ENCODE results near the gene PGA3. TPM values are rescaled to one million over a fixed set of nuclear protein-coding genes. Genes with fewer than 3 reads are reported as not detected.

Gene PGA3
- total RNA-seq, 2 donors from 2014 or later: not detected

- Mint-ChIP-seq H3K9me3 (peaks cover 4% of the 10 kb centered on the region), H3K27ac (no peak overlapping the region), H3K27me3 (ENCODE audit: insufficient read depth) (peaks cover 10% of the 10 kb centered on the region), H3K4me3 (no peak overlapping the region), H3K4me1 (no peaks in the 10 kb centered on the region), H3K36me3 (ENCODE audit: low read depth) (no peaks in the 10 kb centered on the region)
- peaks cover 19% of the 10 kb centered on the region for H3K9me3 ChIP-seq (ENCODE audit: control insufficient read depth, low read length)
- no peaks in the 10 kb centered on the region for H3K4me1 ChIP-seq (ENCODE audit: control insufficient read depth, insufficient read depth, low read length)
- H3K4me3 ChIP-seq (ENCODE audit: low read length): no peak overlapping the region
- DNase-seq: peak; percentile 57
- 88 to 91% methylated on average over 3 to 12 of the region's 12 CpGs for WGBS, 2 experiments (ENCODE audit: insufficient coverage in 1 of 2, insufficient read length in 1 of 2)
- H3K27ac ChIP-seq (ENCODE audit: low read depth, low read length): no peak overlapping the region
- H3K9ac ChIP-seq (ENCODE audit: extremely low read depth, low read length, poor library complexity, severe bottlenecking): no peak overlapping the region
- H3K27me3 ChIP-seq (ENCODE audit: control insufficient read depth, insufficient read depth, low read length, poor library complexity, severe bottlenecking): no peaks in the 10 kb centered on the region
- no peaks in the 10 kb centered on the region for H3K36me3 ChIP-seq (ENCODE audit: control insufficient read depth, insufficient read depth, low read length)
- TF ChIP-seq CTCF (conservative IDR thresholded peaks at IDR 0.05): no peak
Measured at GRCh38 chr11:61194169-61194671, 9.1 kb upstream of the PGA3 start.

- H3K27ac Mint-ChIP-seq: no peak overlapping the region
- Histone ChIP-seq H3K36me3 (ENCODE audit: control insufficient read depth, insufficient read depth, low read length) (no peaks in the 10 kb centered on the region), H3K9me3 (ENCODE audit: control insufficient read depth, low read length) (peaks cover 17% of the 10 kb centered on the region), H3K27me3 (ENCODE audit: control insufficient read depth, insufficient read depth, low read length, poor library complexity, severe bottlenecking) (no peaks in the 10 kb centered on the region), H3K27ac (ENCODE audit: low read depth, low read length) (no peak overlapping the region), H3K4me3 (ENCODE audit: low read length) (no peak overlapping the region), H3K4me1 (ENCODE audit: control insufficient read depth, insufficient read depth, low read length) (no peaks in the 10 kb centered on the region), H3K9ac (ENCODE audit: extremely low read depth, low read length, poor library complexity, severe bottlenecking) (no peak overlapping the region)
- H3K36me3 Mint-ChIP-seq (ENCODE audit: low read depth): no peaks in the 10 kb centered on the region
- WGBS, 2 experiments (ENCODE audit: insufficient coverage in 1 of 2, insufficient read length in 1 of 2): 88 to 90% methylated on average over 7 of the region's 7 CpGs
- H3K4me3 Mint-ChIP-seq: no peak overlapping the region
- peaks cover 5% of the 10 kb centered on the region for H3K9me3 Mint-ChIP-seq
- H3K4me1 Mint-ChIP-seq: no peaks in the 10 kb centered on the region
- H3K27me3 Mint-ChIP-seq (ENCODE audit: insufficient read depth): peaks cover 11% of the 10 kb centered on the region
- DNase-seq: no peak
- no peak for TF ChIP-seq CTCF (conservative IDR thresholded peaks at IDR 0.05)
Measured at GRCh38 chr11:61194981-61195695, 8.2 kb upstream of the PGA3 start.

GRCh38 chr11:61195719-61196118 is 7.6 kb upstream of the PGA3 start:
- Histone ChIP-seq H3K27me3 (ENCODE audit: control insufficient read depth, insufficient read depth, low read length, poor library complexity, severe bottlenecking) (peaks cover 4% of the 10 kb centered on the region), H3K36me3 (ENCODE audit: control insufficient read depth, insufficient read depth, low read length) (no peaks in the 10 kb centered on the region), H3K4me1 (ENCODE audit: control insufficient read depth, insufficient read depth, low read length) (no peaks in the 10 kb centered on the region), H3K9ac (ENCODE audit: extremely low read depth, low read length, poor library complexity, severe bottlenecking) (no peak overlapping the region), H3K27ac (ENCODE audit: low read depth, low read length) (no peak overlapping the region), H3K9me3 (ENCODE audit: control insufficient read depth, low read length) (peaks cover 12% of the 10 kb centered on the region), H3K4me3 (ENCODE audit: low read length) (no peak overlapping the region)
- DNase-seq: no peak
- no peak overlapping the region for H3K4me3 Mint-ChIP-seq
- no peaks in the 10 kb centered on the region for H3K4me1 Mint-ChIP-seq
- WGBS, 2 experiments (ENCODE audit: insufficient coverage in 1 of 2, insufficient read length in 1 of 2): 94 to 95% methylated on average over 7 of the region's 7 CpGs
- peaks cover 15% of the 10 kb centered on the region for H3K27me3 Mint-ChIP-seq (ENCODE audit: insufficient read depth)
- no peak overlapping the region for H3K27ac Mint-ChIP-seq
- no peak for TF ChIP-seq CTCF (conservative IDR thresholded peaks at IDR 0.05)
- no peaks in the 10 kb centered on the region for H3K36me3 Mint-ChIP-seq (ENCODE audit: low read depth)
- H3K9me3 Mint-ChIP-seq: peaks cover 5% of the 10 kb centered on the region

All from endodermal cell (in vitro differentiated cells).